PFSK-1 (cell line): ENCODE results near the gene LUM.

ENCODE experiments used
- FOXP2 ChIP-seq: optimal IDR thresholded peaks from 2 replicates; pipeline ENCODE3; 2011; ENCODE audit warnings: borderline replicate concordance, control low read depth, inconsistent platforms; ENCODE audit not compliant: insufficient read depth; ENCODE audit errors: extremely low read length, extremely low read depth
- POLR2AphosphoS5 ChIP-seq: IDR thresholded peaks from 2 replicates; pipeline ENCODE4 v1.6.1; 2012; ENCODE audit warnings: low read depth, mild to moderate bottlenecking, control low read depth, low read length, moderate library complexity
- REST ChIP-seq, 2 experiments: IDR thresholded peaks; 2 replicates each; pipeline versions ENCODE4 v1.6.1 to v1.8.0; 2011 to 2012; ENCODE audit warnings: low read depth in 2 of 2, low read length in 2 of 2, control low read depth in 1 of 2, inconsistent platforms in 1 of 2, mild to moderate bottlenecking in 1 of 2, moderate library complexity in 1 of 2; ENCODE audit not compliant: insufficient read depth in 1 of 2
- SIN3A ChIP-seq: IDR thresholded peaks from 2 replicates; pipeline ENCODE4 v1.6.1; 2012; ENCODE audit warnings: mild to moderate bottlenecking, low read length, moderate library complexity, borderline replicate concordance; ENCODE audit not compliant: insufficient read depth
- TAF1 ChIP-seq: IDR thresholded peaks from 2 replicates; pipeline ENCODE4 v1.6.1; 2012; ENCODE audit warnings: low read length, control low read depth, borderline replicate concordance; ENCODE audit not compliant: insufficient read depth

Gene LUM

GRCh38 chr12:91100906-91101305 is 10.4 kb downstream of the LUM start:
- TF ChIP-seq TAF1: no peak
- no peak for TF ChIP-seq POLR2AphosphoS5
- TF ChIP-seq REST (IDR thresholded peaks at IDR 0.05; ENCODE audit: insufficient read depth in 1 of 2, low read depth in 2 of 2, low read length in 2 of 2): no peak
- TF ChIP-seq FOXP2: no peak
- TF ChIP-seq SIN3A: no peak

- no peak for TF ChIP-seq REST (IDR thresholded peaks at IDR 0.05; ENCODE audit: insufficient read depth in 1 of 2, low read depth in 2 of 2, low read length in 2 of 2)
- no peak for TF ChIP-seq SIN3A
- TF ChIP-seq FOXP2: no peak
- TF ChIP-seq POLR2AphosphoS5: no peak
- TF ChIP-seq TAF1: no peak
Measured at GRCh38 chr12:91099836-91100235, 11.5 kb downstream of the LUM start.

GRCh38 chr12:91099341-91099740 is 12.0 kb downstream of the LUM start:
- no peak for TF ChIP-seq FOXP2
- TF ChIP-seq POLR2AphosphoS5: no peak
- TF ChIP-seq SIN3A: no peak
- no peak for TF ChIP-seq REST (IDR thresholded peaks at IDR 0.05; ENCODE audit: insufficient read depth in 1 of 2, low read depth in 2 of 2, low read length in 2 of 2)
- TF ChIP-seq TAF1: no peak

GRCh38 chr12:91098941-91099340 is 12.4 kb downstream of the LUM start:
- TF ChIP-seq FOXP2 (no peak), POLR2AphosphoS5 (no peak), REST (IDR thresholded peaks at IDR 0.05; ENCODE audit: insufficient read depth in 1 of 2, low read depth in 2 of 2, low read length in 2 of 2) (no peak), TAF1 (no peak), SIN3A (no peak)

- no peak for TF ChIP-seq SIN3A
- no peak for TF ChIP-seq REST (IDR thresholded peaks at IDR 0.05; ENCODE audit: insufficient read depth in 1 of 2, low read depth in 2 of 2, low read length in 2 of 2)
- no peak for TF ChIP-seq FOXP2
- no peak for TF ChIP-seq POLR2AphosphoS5
- no peak for TF ChIP-seq TAF1
Measured at GRCh38 chr12:91098461-91098860, 12.8 kb downstream of the LUM start.
